ENCODE results near the gene GPR84.

DNA sequence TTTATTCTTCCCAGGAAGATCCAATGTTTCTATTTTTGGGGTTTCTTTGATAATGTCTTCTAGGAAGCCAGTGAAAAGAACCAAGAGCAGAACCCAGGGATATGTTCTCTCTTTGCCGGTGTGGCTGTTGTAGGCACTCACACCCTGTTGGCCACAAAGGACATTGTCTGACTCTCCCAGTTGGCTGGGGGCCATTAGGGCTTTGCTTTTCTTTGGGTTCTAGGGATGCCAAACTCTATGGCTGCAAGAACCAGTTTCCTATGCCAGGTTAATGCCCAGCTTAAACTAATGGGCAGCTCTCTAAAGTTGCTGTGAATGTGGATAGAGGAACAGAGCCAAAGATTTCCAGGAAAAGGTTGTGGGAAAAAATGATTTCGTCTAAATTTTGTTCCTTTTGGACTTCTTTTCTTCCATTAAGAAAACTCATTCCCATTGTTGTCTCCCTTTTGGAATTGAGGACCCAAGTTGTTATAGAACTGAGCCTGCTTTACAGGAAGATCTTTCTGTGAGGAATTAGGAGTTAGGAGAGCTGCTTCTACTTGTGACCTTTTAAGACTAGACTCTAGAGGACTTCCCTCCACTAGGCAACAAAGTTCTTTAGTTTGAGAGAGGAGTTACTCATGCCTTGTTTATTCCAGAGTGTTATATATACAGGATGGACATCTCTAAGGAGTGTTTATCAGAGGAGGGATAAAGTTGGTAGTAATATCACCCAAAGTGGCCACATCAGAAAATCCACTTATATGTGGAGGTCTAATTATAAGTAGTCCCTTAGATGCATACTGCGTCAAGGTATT is 26.2 kb downstream of the GPR84 start:
- TF ChIP-seq, protein P1, sequence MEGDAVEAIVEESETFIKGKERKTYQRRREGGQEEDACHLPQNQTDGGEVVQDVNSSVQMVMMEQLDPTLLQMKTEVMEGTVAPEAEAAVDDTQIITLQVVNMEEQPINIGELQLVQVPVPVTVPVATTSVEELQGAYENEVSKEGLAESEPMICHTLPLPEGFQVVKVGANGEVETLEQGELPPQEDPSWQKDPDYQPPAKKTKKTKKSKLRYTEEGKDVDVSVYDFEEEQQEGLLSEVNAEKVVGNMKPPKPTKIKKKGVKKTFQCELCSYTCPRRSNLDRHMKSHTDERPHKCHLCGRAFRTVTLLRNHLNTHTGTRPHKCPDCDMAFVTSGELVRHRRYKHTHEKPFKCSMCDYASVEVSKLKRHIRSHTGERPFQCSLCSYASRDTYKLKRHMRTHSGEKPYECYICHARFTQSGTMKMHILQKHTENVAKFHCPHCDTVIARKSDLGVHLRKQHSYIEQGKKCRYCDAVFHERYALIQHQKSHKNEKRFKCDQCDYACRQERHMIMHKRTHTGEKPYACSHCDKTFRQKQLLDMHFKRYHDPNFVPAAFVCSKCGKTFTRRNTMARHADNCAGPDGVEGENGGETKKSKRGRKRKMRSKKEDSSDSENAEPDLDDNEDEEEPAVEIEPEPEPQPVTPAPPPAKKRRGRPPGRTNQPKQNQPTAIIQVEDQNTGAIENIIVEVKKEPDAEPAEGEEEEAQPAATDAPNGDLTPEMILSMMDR (IDR thresholded peaks at IDR 0.05; ENCODE audit: low read length): no peak
- no peak for TF ChIP-seq EZH2 (IDR thresholded peaks at IDR 0.05; ENCODE audit: borderline replicate concordance, low read length)

All from OCI-LY1 (cell line).